SIG-M5 treated with dmso at 0.1 percent for 504 hours (cell line): ENCODE data around the gene KCNT1.

ENCODE experiments used
- DNase-seq: peaks from one replicate; lab custom pipeline; 2025; ENCODE audit not compliant: unreplicated experiment; lab: John Stamatoyannopoulos, UW

KCNT1 gene

GRCh38 chr9:135724186-135724787, 22.3 kb downstream of the KCNT1 start:
- DNase-seq, result no peak

- DNase-seq, result no peak
These were observed 24.3 kb downstream of the KCNT1 start for GRCh38 chr9:135726138-135726853.

- no peak for DNase-seq
These were observed 25.4 kb downstream of the KCNT1 start for GRCh38 chr9:135727257-135727875.

- DNase-seq, result no peak
These were observed 26.6 kb downstream of the KCNT1 start for GRCh38 chr9:135728436-135729110.

GRCh38 chr9:135729480-135729879, 27.5 kb downstream of the KCNT1 start:
- peak; percentile 11 for DNase-seq

GRCh38 chr9:135731454-135731853, 29.5 kb downstream of the KCNT1 start:
- DNase-seq, result no peak

GRCh38 chr9:135732569-135733257, 30.7 kb downstream of the KCNT1 start:
- DNase-seq, result no peak

- no peak for DNase-seq
These were observed 32.7 kb downstream of the KCNT1 start for GRCh38 chr9:135734616-135735144.

GRCh38 chr9:135736272-135736978, 34.4 kb downstream of the KCNT1 start:
- DNase-seq, result no peak

GRCh38 chr9:135736979-135737839, 35.2 kb downstream of the KCNT1 start:
- no peak for DNase-seq

GRCh38 chr9:135737840-135738521, 36.0 kb downstream of the KCNT1 start:
- DNase-seq, result no peak

- DNase-seq, result peak; percentile 3
These were observed 37.6 kb downstream of the KCNT1 start for GRCh38 chr9:135739271-135740220.

- DNase-seq, result no peak
These were observed 39.6 kb downstream of the KCNT1 start for GRCh38 chr9:135741276-135742219.

- no peak for DNase-seq
These were observed 41.0 kb downstream of the KCNT1 start for GRCh38 chr9:135743021-135743420.

- DNase-seq, result no peak
These were observed 41.8 kb downstream of the KCNT1 start for GRCh38 chr9:135743546-135744332.
